Mononuclear cell (primary cell): ENCODE results near the gene URM1. TPM values are rescaled to one million over a fixed set of nuclear protein-coding genes. Genes with fewer than 3 reads are reported as not detected.
A peak's percentile ranks its signal among the peaks of the same experiment; 100 is the strongest.
"Not testable (repeated sequence)": the region's sequence is repeated elsewhere in the genome, so short reads cannot be mapped to it uniquely, and the experiment has no call there.

ENCODE experiments used
- H3K27me3 ChIP-seq: 2 replicates; pipeline ENCODE4 v1.6.0; 2011; ENCODE audit warnings: low read length, control low read depth; ENCODE audit not compliant: insufficient read depth
- H3K4me1 ChIP-seq: 2 replicates; pipeline ENCODE4 v1.5.1; 2011; ENCODE audit warnings: mild to moderate bottlenecking, low read length, control low read depth; ENCODE audit not compliant: insufficient read depth
- H3K4me3 ChIP-seq: 2 replicates; pipeline ENCODE4 v1.5.1; 2011; ENCODE audit warnings: mild to moderate bottlenecking, low read length, moderate library complexity
- H3K9me3 ChIP-seq: 2 replicates; pipeline ENCODE4 v1.5.1; 2011; ENCODE audit warnings: low read depth, mild to moderate bottlenecking, control low read depth, low read length
- total RNA-seq: library from RNA; depleted of rRNA; stranded (reverse); fragments of >200 nt; gene quantifications from one replicate; pipeline ENCODE4 v1.2.3, GENCODE V29; 2012

URM1 gene
- 17.6 TPM for total RNA-seq

DNA sequence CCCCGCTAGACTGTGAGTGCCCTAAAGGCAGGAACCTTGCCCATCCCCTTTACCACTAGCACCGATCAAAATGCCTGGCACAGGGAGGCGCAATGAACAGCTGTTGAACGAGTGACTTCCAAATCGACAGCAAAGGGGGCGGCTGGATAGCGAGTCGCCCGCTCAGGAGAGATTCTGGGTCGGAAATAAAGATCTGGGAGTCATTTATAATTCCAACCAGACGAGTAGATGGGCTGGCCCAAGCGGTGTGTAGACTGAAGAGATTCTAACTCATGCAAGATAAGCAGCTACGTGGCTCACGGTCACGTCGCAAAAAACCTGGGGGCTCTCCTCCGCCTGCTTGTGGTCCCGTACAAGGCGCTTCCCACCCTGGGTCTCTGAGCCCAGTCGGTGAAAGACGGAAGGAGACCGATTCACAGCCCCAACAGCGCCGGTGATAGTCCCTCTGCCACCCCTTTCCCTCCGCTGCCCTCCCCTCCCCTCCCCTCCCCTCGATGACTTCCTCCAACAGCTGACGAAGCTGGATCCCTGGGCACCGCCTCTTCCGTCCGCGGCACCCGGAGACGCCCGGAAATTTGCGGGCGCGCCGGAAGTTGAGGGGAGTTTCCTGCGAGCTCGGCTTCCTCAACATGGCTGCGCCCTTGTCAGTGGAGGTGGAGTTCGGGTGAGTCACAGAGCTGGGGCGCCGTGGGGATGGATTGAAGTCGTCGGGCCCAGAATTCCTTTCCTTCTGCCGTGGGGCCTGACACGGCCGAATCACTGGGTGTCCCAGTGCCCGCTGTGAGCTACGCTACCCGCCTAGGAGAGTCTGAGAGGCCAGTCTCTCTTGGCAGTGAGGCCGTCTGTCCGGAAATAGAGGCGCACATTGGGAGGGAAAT lies at the start of gene URM1:
Gene URM1, plus strand, starts transcription at position 623 of the 878 bp plus-strand sequence. Its CDS starts 7 bp downstream, at position 630.
- peak within 1 kb of the TSS; percentile 77 for H3K4me3 ChIP-seq
- H3K4me1 ChIP-seq: peaks cover 23% of the 10 kb centered on the region
- no peaks in the 10 kb centered on the region for H3K9me3 ChIP-seq
- H3K27me3 ChIP-seq: no peaks in the 10 kb centered on the region

DNA sequence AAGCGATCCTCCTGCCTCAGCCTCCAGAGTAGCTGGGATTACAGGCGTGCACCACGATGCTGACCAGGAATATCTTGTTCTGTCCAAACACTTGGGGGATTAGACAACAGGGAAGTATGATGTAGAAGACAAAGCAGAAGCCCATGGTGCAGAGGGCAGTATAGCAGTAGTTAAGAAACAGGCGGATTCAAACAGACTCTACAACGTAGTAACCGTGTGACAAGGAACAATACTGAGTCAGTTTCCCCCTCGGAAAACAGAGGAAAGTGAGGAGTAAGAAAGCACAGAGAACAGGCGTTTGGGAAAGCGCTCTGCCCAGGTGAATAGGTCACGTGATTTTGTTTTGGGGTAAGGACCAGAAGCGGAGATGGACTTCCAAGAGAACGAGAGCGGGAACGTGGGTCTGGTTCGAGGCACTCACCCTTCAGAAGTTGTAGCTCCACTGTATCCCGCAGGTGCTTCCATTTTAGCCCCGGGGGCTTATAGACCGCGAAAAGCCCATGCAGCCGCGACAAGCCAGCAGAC lies 49.2 kb upstream of the URM1 start:
- H3K27me3 ChIP-seq: no peaks in the 10 kb centered on the region
- H3K4me1 ChIP-seq: peaks cover 29% of the 10 kb centered on the region
- H3K4me3 ChIP-seq: peak overlapping the region; percentile 76
- no peaks in the 10 kb centered on the region for H3K9me3 ChIP-seq

DNA sequence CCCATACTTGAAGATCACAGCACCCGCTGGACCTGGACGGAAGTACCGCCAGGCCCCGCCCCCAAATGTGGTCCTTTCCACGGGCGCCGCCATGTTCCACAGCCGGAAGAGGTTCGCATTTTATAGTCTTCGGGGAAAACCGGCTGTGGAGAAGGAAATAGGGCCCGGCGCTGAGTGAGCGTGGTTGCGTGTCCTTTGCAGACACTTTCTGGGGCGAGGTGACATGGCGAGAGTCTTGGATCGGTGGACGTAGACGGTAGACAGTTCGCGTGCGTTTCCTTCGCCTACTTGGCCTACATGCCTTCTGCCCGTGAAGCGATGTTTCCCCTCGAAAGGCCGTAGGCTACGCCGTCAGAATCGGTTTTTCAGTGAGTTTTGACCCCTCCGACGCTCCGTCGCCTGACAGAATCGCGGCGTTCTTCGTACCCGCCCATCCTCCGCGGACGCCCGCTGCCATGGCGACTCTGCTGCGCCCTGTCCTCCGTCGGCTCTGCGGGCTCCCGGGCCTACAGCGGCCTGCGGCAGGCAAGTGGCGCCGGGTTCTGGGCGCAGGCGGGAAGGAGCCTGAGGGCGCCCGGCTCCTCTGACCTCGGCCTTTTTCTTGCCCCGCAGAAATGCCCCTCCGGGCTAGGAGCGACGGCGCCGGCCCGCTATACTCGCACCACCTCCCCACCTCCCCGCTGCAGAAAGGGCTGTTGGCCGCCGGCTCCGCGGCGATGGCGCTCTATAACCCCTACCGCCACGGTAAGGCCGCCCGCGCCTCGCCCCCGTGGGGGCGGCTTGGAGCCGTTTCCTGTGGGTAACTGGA lies 48.6 kb upstream of the URM1 start, which contains the start of the genes COQ4 and TRUB2:
Gene COQ4, plus strand, starts transcription at position 436 of the 808 bp plus-strand sequence. Its CDS starts 20 bp downstream, at position 456.
Gene TRUB2, minus strand, starts transcription at position 44 of the 808 bp plus-strand sequence. Its CDS starts 39 bp downstream, at position 5.
- peak within 1 kb of the TSS; percentile 76 for H3K4me3 ChIP-seq
- no peaks in the 10 kb centered on the region for H3K9me3 ChIP-seq
- H3K27me3 ChIP-seq: no peaks in the 10 kb centered on the region
- peaks cover 29% of the 10 kb centered on the region for H3K4me1 ChIP-seq

DNA sequence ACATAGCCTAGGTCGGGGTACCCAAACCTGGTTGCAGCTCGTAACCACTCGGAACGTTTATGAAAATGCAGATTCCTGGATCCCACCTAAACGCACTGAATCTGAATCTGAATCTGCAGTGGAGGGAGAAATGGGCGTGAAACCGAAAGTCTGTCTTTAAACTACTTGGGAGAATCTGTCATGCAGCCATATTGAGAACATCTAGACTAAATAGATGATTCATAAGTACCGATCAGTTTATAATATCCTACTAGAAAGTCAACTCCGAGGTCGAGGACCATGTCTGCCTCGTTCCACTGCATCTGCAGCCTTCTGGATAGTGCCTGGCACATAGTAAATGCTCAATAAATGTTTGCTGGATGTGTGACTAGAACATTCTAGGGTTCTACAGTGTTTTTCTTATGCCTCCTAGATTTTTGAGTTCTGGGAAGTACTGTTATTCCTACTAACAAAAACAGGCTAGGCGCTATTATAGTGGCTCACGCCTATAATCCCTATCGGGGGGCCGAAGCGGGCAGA lies 47.9 kb upstream of the URM1 start:
- Histone ChIP-seq H3K4me1 (peaks cover 29% of the 10 kb centered on the region), H3K27me3 (no peaks in the 10 kb centered on the region), H3K4me3 (peak overlapping the region; percentile 76), H3K9me3 (no peaks in the 10 kb centered on the region)

DNA sequence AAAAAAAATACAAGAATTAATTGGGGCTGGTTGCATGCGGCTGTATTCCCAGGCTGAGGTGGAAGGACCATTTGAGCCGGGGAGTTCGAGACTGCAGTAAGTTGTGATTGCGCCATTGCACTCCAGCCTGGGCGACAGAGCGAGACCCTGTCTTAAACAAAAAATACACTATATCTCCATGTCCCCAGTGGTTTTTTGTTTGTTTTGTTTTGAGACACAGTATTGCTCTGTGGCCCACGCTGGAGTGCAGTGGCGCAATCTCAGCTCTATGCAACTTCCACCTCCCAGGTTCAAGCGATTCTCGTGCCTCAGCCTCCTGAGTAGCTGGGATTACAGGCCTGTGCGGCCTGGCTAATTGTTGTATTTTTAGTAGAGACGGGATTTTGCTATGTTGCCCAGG lies 47.4 kb upstream of the URM1 start:
- H3K4me3 ChIP-seq: peak overlapping the region; percentile 76
- H3K4me1 ChIP-seq: peaks cover 29% of the 10 kb centered on the region
- no peaks in the 10 kb centered on the region for H3K27me3 ChIP-seq
- H3K9me3 ChIP-seq: no peaks in the 10 kb centered on the region

DNA sequence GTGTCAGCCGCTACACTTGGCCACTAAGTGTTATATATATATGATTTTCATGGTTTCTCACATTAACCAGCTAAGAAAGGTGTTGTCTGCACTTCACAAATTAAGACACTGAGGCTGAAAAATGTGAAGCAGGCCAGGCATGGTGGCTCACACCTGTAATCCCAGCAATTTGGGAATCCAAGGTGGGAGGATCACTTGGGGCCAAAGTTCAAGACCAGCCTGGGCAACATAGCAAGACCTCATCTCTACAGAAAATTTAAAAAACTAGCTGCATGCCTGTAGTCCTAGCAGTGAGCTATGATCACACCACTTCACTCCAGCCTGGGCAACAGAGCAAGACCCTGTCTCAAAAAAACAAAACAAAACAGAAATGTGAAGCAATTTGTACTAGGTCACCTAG lies 46.8 kb upstream of the URM1 start:
- Histone ChIP-seq H3K4me3 (no peak overlapping the region), H3K27me3 (no peaks in the 10 kb centered on the region), H3K4me1 (peaks cover 29% of the 10 kb centered on the region), H3K9me3 (no peaks in the 10 kb centered on the region)

DNA sequence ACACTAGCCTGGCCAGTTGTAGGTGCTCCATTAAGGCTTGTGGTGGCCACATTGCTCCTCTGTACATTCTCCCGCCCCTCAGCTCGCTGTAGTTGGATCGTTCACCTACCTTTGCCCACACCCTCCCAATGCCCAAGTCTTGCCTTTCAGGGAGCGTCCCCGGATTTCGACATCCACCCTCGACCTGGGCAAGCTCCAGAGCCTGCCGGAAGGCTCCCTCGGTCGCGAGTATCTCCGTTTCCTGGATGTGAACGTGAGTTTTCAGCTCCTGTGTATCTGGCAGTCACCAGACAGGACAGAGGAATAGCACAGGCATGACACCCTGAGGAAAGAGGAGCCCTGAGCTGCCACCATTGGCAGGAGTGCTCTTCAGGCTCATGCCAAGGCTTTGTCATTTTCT lies 45.5 kb upstream of the URM1 start:
- H3K4me3 ChIP-seq: no peak overlapping the region
- H3K9me3 ChIP-seq: no peaks in the 10 kb centered on the region
- peaks cover 29% of the 10 kb centered on the region for H3K4me1 ChIP-seq
- H3K27me3 ChIP-seq: no peaks in the 10 kb centered on the region

DNA sequence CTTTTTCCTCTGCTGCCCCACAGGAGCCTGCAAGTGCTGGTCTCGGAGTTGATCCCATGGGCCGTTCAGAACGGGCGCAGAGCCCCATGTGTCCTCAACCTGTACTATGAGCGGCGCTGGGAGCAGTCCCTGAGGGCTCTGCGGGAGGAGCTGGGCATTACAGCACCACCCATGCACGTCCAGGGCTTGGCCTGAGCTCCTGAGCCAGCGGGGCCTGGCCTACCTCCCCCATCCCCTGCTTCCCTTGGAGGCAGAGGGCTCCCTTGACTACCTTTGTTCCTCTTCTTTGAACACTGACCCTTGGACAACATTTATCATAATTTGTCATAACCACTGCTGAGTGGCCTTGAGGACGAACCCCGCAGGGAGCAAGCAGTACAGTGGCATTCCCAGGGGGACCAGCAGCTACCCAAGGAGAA lies 37.7 kb upstream of the URM1 start:
- H3K9me3 ChIP-seq: no peaks in the 10 kb centered on the region

DNA sequence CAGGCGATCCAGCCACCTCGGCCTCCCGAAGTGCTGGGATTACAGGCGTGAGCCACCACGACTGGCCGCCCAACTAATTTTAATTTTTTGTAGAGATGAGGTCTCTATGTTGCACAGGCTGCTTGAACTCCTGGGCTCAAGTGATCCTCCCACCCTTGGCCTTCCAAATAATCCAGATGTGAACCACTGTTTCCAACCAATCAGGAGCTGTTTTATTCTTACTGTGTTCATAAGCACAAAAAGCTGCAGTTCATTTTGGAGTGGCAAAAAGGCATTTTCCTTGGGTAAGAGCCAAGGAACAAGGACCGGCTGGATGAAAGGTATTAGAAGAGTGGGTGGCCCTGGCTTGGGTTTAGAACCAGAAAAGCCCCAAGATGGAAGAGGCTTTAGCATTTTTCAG lies 36.0 kb upstream of the URM1 start:
- no peaks in the 10 kb centered on the region for H3K9me3 ChIP-seq
- H3K4me3 ChIP-seq: no peak overlapping the region
- H3K27me3 ChIP-seq: no peaks in the 10 kb centered on the region
- H3K4me1 ChIP-seq: peaks cover 11% of the 10 kb centered on the region

More for the DNA sequence above, 37.7 kb upstream of the URM1 start:
- Histone ChIP-seq H3K27me3 (no peaks in the 10 kb centered on the region), H3K4me1 (no peaks in the 10 kb centered on the region), H3K4me3 (no peak overlapping the region)

DNA sequence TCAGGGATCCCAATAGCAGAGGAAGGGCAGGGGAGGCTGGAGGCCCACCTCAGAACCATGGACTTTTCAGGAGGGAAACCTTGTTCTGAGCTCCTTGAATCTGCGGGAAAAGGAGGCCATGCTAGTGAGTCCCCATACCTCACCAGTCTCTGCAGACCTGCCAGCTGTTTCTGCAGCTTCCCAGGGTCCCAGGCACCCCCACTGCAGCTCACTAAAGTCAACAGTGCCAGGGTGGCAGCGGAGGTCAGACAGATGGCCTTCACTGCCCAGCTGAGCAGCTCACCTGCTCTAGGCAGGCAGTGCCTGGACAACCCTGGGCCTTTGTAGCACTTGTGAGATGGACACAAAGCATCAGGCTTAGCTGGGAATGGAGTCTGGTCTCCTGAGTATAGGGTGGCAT lies 35.3 kb upstream of the URM1 start:
- no peak overlapping the region for H3K4me3 ChIP-seq
- peaks cover 13% of the 10 kb centered on the region for H3K4me1 ChIP-seq
- H3K9me3 ChIP-seq: no peaks in the 10 kb centered on the region
- no peaks in the 10 kb centered on the region for H3K27me3 ChIP-seq

DNA sequence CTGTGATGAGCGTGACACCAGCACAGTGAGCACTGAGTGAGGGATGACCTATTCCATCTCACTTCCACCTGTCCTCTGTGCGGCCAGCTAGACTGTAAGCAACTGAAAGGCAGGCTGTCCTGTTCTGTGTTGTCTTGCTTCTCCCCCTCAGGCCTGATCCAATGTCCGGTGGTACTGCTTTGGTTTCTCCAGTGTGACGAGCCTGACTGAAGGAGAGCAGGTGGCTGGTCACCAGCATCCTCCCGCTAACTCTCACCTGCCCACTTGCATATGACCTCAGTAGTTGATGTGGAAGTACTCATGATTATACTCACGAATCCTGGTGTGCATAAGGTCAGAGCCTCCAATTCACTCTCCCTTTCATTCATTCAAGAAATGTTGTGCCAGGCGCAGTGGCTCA lies 33.2 kb upstream of the URM1 start:
- no peaks in the 10 kb centered on the region for H3K27me3 ChIP-seq
- no peaks in the 10 kb centered on the region for H3K9me3 ChIP-seq
- H3K4me1 ChIP-seq: peaks cover 20% of the 10 kb centered on the region
- H3K4me3 ChIP-seq: no peak overlapping the region

DNA sequence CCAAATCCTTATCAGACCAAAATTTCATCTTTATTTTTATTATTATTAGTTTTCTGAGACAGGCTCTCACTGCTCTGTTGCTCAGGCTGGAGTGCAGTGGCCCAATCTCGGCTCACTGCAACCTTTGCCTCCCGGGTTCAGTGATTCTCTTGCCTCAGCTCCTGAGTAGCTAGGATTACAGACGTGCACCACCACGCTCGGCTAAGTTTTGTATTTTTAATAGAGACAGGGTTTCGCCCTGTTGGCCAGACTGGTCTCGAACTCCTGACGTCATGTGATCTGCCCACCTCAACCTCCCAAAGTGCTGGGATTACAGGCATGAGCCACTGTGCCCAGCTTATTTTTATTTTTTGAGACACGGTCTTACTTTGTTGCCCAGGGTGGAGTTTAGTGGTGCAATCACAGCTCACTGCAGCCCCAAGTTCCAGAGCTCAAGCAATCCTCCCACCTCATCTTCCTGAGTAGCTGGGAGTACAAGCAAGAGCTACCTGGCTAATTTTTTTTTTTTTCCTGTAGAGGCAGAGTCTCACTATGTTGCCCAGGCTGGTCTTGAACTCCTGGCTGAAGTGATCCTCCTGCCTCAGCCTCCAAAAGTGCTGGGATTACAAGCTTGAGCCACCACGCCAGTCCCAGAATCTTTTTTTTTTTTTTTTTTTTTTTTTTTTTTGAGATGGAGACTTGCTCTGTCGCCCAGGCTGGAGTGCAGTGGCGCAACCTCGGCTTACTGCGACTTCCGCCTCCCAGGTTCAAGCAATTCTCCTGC lies 32.1 kb upstream of the URM1 start:
- H3K4me1 ChIP-seq: peaks cover 20% of the 10 kb centered on the region
- not testable (repeated sequence) for H3K4me3 ChIP-seq, H3K27me3 ChIP-seq, H3K9me3 ChIP-seq

DNA sequence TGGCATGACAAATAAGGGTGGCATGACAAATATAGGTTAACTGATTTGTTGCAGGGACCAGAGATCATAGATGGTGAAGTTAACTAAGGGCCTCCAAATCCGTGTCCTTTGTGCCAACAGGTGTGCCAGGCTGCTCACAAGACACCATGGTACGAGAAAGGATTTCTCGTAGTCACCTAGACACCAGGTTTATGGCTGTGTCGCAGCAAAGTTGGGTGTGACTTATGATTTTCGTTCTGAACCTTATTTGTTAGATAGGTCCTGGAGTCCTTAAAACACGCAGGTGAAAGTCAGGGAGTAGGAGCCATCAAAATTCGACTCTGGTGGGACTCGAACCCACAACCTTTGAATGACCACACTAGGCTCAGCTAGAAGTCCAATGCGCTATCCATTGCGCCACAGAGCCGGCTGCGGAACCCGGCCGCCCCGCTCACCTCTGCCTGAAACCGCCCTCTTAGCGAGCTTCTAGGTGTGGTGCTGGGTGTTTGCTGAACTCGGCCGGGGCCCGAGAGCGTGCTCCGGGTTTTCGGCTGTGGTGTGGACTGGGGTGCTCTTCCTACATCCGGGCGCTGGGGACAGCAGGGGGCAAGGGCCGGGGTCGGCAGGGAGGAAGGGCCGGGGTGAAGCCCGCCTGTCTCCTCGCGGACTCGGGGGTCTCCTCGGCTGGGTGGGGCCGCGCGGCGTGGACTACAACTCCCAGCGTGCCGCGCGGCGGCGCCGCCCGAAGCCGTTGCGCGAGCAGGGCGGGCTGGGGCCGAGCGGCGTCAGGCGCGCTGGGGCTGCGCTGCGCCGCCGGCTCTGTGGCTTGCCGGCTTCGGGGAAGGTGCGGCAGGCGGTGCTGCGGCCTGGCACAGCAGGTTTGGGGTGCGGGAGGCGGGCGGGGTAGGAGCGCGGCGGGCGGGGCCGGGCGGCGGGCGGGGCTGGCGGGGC lies 31.1 kb upstream of the URM1 start, which contains the start of gene SLC27A4:
Gene SLC27A4, plus strand, starts transcription at position 767 of the 930 bp plus-strand sequence. CDS start 2,606 bp downstream, outside the sequence.
- H3K4me1 ChIP-seq: peaks cover 20% of the 10 kb centered on the region
- H3K9me3 ChIP-seq: no peaks in the 10 kb centered on the region
- H3K27me3 ChIP-seq: no peaks in the 10 kb centered on the region
- H3K4me3 ChIP-seq: peak within 1 kb of the TSS; percentile 66
